CD4-positive, alpha-beta T cell treated with Interleukin-2 at 100 ng/mL for 4 hours (primary cell): ENCODE measurements around the gene IPO5.

Experiments used
- DNase-seq: peaks from one replicate; pipeline ENCODE4 v3.0.0-alpha.2; 2020; ENCODE audit warnings: low spot score

Gene IPO5

DNA sequence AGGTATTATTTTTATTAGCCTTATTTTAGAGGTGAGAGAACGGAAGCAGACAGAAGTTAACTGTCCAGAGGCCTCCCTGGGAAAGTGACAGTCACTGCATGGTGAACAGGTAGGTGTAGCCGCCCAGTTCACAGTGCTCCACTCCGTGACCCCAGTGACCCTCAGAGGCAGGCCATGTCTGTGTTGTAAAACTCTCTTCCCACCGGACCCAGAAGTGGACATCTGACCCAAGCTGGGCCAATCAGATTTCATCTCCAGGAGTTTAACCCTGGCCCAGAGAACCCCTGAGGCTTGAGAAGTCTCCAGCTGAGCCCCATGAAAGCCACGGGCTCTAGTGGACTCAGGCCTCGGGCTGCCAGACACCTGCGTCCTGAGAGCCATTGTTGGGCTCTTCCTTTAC is 105.8 kb downstream of the IPO5 start:
- DNase-seq, result no peak

DNA sequence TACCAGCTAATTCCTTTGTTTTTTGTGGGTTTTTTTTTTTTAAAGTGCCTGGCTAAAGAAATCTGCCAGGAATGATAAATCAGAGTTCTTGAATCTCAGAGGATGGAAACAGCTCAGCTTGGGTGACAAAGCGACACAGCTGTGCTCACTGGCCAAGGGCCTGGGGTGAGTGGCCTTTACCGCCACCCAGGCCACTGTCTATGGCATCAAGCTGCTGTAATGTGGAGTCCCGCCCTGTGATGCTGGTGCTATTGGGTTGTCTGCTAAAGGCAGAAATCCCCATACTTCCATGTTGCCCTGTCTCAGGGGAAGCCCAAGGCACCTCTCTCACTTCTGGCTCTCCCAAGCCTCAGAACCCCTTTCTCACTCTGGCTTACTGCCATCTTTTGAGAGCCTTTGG is 106.8 kb downstream of the IPO5 start:
- DNase-seq, result no peak

- no peak for DNase-seq
Observed at GRCh38 chr13:98065468-98065867, 112.0 kb downstream of the IPO5 start.

- no peak for DNase-seq
Observed at GRCh38 chr13:98066636-98067035, 113.2 kb downstream of the IPO5 start.

GRCh38 chr13:98068521-98068920 is 115.0 kb downstream of the IPO5 start:
- no peak for DNase-seq

- DNase-seq, result no peak
Observed at GRCh38 chr13:98069985-98070384, 116.5 kb downstream of the IPO5 start.

DNA sequence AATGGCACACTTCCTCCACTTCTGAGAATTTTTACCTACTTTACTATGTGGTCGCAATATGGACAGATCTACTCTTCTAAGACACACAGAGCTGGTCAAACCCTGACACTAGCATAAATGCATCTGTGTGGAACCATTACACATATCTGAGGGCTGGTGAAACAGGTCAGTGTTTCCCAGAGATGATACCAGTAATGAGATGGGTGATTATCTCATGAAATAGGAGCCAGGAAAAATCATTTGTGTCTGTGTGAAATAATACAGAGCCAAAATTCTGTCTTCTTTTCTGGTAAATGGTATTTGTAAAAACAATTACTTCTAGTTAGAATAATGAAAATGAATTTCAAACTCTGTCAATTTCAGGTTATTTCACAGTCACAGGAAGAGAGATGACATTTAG is 117.8 kb downstream of the IPO5 start:
- no peak for DNase-seq

DNA sequence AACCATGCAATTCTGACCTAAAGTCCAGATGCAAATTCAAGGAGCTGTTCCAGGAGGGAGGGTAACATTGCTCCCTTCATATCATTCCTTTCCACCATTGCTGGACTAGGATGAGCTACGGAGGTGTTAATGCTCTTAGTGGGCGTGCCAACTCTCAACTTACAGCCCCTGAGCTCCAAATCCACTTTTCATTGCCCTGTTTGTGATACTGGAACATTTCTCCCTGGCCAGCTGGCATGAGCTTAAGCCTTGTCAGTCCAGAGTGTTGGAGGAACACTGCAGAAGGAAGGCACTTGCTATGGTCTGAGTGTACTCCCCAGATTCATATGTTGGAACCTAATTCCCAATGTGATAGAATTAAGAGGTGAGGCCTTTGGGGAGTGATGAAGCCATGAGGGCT is 119.0 kb downstream of the IPO5 start:
- no peak for DNase-seq
